Measurements from ENCODE around the gene ZNF432.

The ZNF432 gene

DNA sequence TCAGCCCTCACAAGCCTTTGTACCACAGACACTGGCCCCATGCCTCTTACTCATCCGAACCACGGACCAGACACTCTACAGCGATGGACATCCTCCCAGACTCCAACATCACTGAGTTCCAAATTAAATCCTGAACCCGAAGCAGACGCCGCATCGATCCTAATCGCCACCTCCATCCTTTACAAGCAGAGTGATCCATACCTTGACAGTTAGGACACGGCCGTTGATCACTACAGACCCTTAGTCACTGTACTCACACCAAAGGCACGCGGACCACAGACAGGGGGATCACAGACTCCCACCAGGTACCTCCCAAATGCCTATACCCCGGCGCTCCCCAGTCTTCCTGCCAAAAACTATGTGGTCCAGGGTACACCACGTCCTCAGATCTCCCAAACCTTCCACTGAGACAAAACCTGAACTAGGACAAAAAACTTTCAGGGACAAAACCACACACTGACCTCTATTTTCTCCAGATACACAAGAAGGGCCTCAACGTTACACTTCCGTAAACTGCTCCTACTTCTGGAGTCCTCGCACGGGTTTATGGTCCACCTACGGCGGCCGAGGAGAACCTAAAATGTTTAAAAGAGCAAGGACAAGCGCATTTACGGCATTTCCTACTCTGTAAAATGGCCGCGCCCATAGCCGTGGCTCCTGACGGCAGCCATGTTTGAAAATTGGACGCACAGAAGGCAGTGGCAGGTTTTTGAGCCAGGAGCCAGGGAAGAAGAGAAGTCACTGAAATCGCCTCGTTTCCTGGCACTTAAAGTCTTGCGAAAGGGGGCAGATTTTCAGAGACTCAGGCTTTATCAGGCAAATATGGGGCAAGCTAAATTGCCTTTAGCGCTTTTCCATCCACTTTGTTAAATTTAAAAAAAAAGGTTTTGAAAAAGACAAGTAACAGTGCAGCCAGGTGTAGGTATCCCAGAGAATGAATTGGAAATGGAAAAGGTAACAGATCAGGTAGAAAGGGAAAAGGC is 62.0 kb downstream of the ZNF432 start, which contains the start of gene ZNF350:
Gene ZNF350 (minus strand): TSS at position 532 of the 983 bp plus-strand sequence. CDS start 12,480 bp downstream, outside the sequence.
- ATAC-seq (replicated peaks), result peak; percentile 98
- peak within 1 kb of the TSS; percentile 93 to 96 for H3K27ac Mint-ChIP-seq
- DNase-seq, result peak; percentile 81 to 86 (median 81)
- H3K9me3 Mint-ChIP-seq, result peaks cover 8 to 31% of the 10 kb centered on the region in 2 donors
- H3K27me3 Mint-ChIP-seq, result no peaks in the 10 kb centered on the region
- H3K36me3 Mint-ChIP-seq (ENCODE audit: insufficient read depth), result peaks cover 26% of the 10 kb centered on the region
- H3K4me3 Mint-ChIP-seq, result peak within 1 kb of the TSS; percentile 89 to 95
- H3K4me1 Mint-ChIP-seq (ENCODE audit: low read depth in 2 of 2), result peaks cover 9 to 12% of the 10 kb centered on the region in 2 donors

DNA sequence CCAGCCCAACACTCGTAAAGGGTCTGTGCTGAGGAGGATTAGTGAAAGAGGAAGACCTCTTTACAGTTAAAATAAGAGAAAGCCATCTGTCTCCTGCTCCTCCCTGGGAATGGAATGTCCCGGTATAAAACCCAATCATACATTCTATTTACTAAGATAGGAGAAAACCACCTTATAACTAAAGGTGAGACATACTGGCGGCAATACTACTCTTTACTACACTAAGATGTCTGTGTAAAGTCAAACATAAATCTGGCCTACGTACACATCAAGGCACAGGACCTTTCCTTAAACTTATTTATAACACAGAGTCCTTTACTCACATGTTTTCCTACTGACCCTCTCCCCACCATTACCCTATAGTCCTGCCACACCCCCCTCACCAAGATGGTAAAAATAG is 65.3 kb downstream of the ZNF432 start:
- Mint-ChIP-seq H3K4me3 (no peak overlapping the region), H3K36me3 (ENCODE audit: insufficient read depth) (peaks cover 33% of the 10 kb centered on the region), H3K4me1 (ENCODE audit: low read depth in 2 of 2) (peaks cover 13 to 17% of the 10 kb centered on the region in 2 donors), H3K27ac (no peak overlapping the region), H3K27me3 (no peaks in the 10 kb centered on the region), H3K9me3 (peaks cover 11 to 29% of the 10 kb centered on the region in 2 donors)
- no peak for ATAC-seq (replicated peaks)
- DNase-seq, result no peak

Measured in effector memory CD8-positive, alpha-beta T cell (primary cell).